HG02885 (cell line): Measurements from ENCODE around the gene NRIP1.
"Not testable (repeated sequence)": the region's sequence is repeated elsewhere in the genome, so short reads cannot be mapped to it uniquely, and the experiment has no call there.

Source experiments
- ATAC-seq: cut with Tn5 transposase; IDR thresholded peaks from one replicate; pipeline ENCODE4 v1.9.1; 2021; ENCODE audit warnings: mild to moderate bottlenecking; ENCODE audit not compliant: unreplicated experiment, poor library complexity

Gene NRIP1

GRCh38 chr21:15045017-15045416, 19.8 kb downstream of the NRIP1 start:
- no peak for ATAC-seq

GRCh38 chr21:15042531-15042930, 22.3 kb downstream of the NRIP1 start:
- no peak for ATAC-seq

GRCh38 chr21:15039607-15040299, 25.0 kb downstream of the NRIP1 start:
- no peak for ATAC-seq

- ATAC-seq, result no peak
Observed at GRCh38 chr21:15037900-15038293, 26.9 kb downstream of the NRIP1 start.

GRCh38 chr21:15037095-15037899, 27.5 kb downstream of the NRIP1 start:
- ATAC-seq, result no peak

- ATAC-seq, result no peak
Observed at GRCh38 chr21:15036189-15036588, 28.6 kb downstream of the NRIP1 start.

- ATAC-seq, result no peak
Observed at GRCh38 chr21:15034126-15034853, 30.5 kb downstream of the NRIP1 start.

GRCh38 chr21:15031790-15032357, 32.9 kb downstream of the NRIP1 start:
- no peak for ATAC-seq

GRCh38 chr21:15031362-15031761, 33.4 kb downstream of the NRIP1 start:
- not testable (repeated sequence) for ATAC-seq

- ATAC-seq, result not testable (repeated sequence)
Observed at GRCh38 chr21:15030861-15031260, 33.9 kb downstream of the NRIP1 start.

GRCh38 chr21:15029077-15029476, 35.7 kb downstream of the NRIP1 start:
- no peak for ATAC-seq

- no peak for ATAC-seq
Observed at GRCh38 chr21:15028186-15028585, 36.6 kb downstream of the NRIP1 start.

GRCh38 chr21:15027056-15027455, 37.7 kb downstream of the NRIP1 start:
- no peak for ATAC-seq

- no peak for ATAC-seq
Observed at GRCh38 chr21:15026370-15026769, 38.4 kb downstream of the NRIP1 start.

GRCh38 chr21:15023776-15024175, 41.0 kb downstream of the NRIP1 start:
- ATAC-seq, result no peak

- no peak for ATAC-seq
Observed at GRCh38 chr21:15022608-15023261, 42.1 kb downstream of the NRIP1 start.

- no peak for ATAC-seq
Observed at GRCh38 chr21:15020797-15021196, 44.0 kb downstream of the NRIP1 start.

GRCh38 chr21:15018382-15018781, 46.4 kb downstream of the NRIP1 start:
- no peak for ATAC-seq

- no peak for ATAC-seq
Observed at GRCh38 chr21:15015622-15016471, 49.0 kb downstream of the NRIP1 start.
